Myocyte (in vitro differentiated cells): ENCODE results near the gene CLTCL1. TPM values are rescaled to one million over a fixed set of nuclear protein-coding genes. Genes with fewer than 3 reads are reported as not detected.
"Not testable (repeated sequence)": the region's sequence is repeated elsewhere in the genome, so short reads cannot be mapped to it uniquely, and the experiment has no call there.

Source experiments
- DNase-seq: peaks from one replicate; pipeline ENCODE4 v3.0.0-alpha.2; 2012; ENCODE audit warnings: low read depth
- total RNA-seq: library from RNA; depleted of rRNA; stranded (reverse); fragments of >200 nt; gene quantifications from 2 replicates; pipeline ENCODE4 v1.2.3, GENCODE V29; 2014

CLTCL1 gene
- total RNA-seq, 1 donor from 2014 or later: 46.2 TPM

- peak; percentile 65 for DNase-seq
These were observed 320 bp downstream of the CLTCL1 start for GRCh38 chr22:19291218-19291579.

- peak; percentile 87 for DNase-seq
These were observed 910 bp downstream of the CLTCL1 start for GRCh38 chr22:19290400-19291217.

GRCh38 chr22:19289475-19290161 is 1.9 kb downstream of the CLTCL1 start:
- peak; percentile 94 for DNase-seq

- DNase-seq: peak; percentile 80
These were observed 3.6 kb downstream of the CLTCL1 start for GRCh38 chr22:19287889-19288288.

GRCh38 chr22:19287076-19287707 is 4.3 kb downstream of the CLTCL1 start:
- peak; percentile 99 for DNase-seq

- DNase-seq: peak; percentile 12
These were observed 5.7 kb downstream of the CLTCL1 start for GRCh38 chr22:19285831-19286230.

GRCh38 chr22:19279143-19279542 is 12.4 kb downstream of the CLTCL1 start:
- DNase-seq: not testable (repeated sequence)

GRCh38 chr22:19277785-19278184 is 13.7 kb downstream of the CLTCL1 start:
- no peak for DNase-seq

- peak; percentile 25 for DNase-seq
These were observed 15.5 kb downstream of the CLTCL1 start for GRCh38 chr22:19275919-19276600.

- no peak for DNase-seq
These were observed 16.0 kb downstream of the CLTCL1 start for GRCh38 chr22:19275513-19275912.

- DNase-seq: no peak
These were observed 16.4 kb downstream of the CLTCL1 start for GRCh38 chr22:19275104-19275503.

- DNase-seq: no peak
These were observed 19.5 kb downstream of the CLTCL1 start for GRCh38 chr22:19271856-19272535.

- no peak for DNase-seq
These were observed 20.2 kb downstream of the CLTCL1 start for GRCh38 chr22:19271273-19271855.

- DNase-seq: no peak
These were observed 20.6 kb downstream of the CLTCL1 start for GRCh38 chr22:19270873-19271272.

- no peak for DNase-seq
These were observed 24.9 kb downstream of the CLTCL1 start for GRCh38 chr22:19266547-19267086.

GRCh38 chr22:19265779-19266178 is 25.7 kb downstream of the CLTCL1 start:
- no peak for DNase-seq

GRCh38 chr22:19260804-19261203 is 30.7 kb downstream of the CLTCL1 start:
- no peak for DNase-seq

GRCh38 chr22:19260194-19260593 is 31.3 kb downstream of the CLTCL1 start:
- no peak for DNase-seq

GRCh38 chr22:19258968-19259288 is 32.6 kb downstream of the CLTCL1 start:
- not testable (repeated sequence) for DNase-seq

GRCh38 chr22:19258371-19258770 is 33.1 kb downstream of the CLTCL1 start:
- no peak for DNase-seq
